ENCODE results near the gene GAMT.
"Not testable (repeated sequence)": the region's sequence is repeated elsewhere in the genome, so short reads cannot be mapped to it uniquely, and the experiment has no call there.

Gene GAMT

GRCh38 chr19:1434040-1434366 lies 32.7 kb upstream of the GAMT start:
- no peak for DNase-seq (ENCODE audit: low read depth in 4 of 4, low spot score in 1 of 4)

GRCh38 chr19:1433119-1434039 lies 32.0 kb upstream of the GAMT start:
- no peak for DNase-seq (ENCODE audit: low read depth in 4 of 4, low spot score in 1 of 4)

GRCh38 chr19:1432507-1432887 lies 31.2 kb upstream of the GAMT start:
- DNase-seq (ENCODE audit: low read depth in 4 of 4, low spot score in 1 of 4), result no peak

GRCh38 chr19:1431759-1432506 lies 30.6 kb upstream of the GAMT start:
- DNase-seq (ENCODE audit: low read depth in 4 of 4, low spot score in 1 of 4), result no peak

GRCh38 chr19:1430246-1430645 lies 28.9 kb upstream of the GAMT start:
- no peak for DNase-seq (ENCODE audit: low read depth in 4 of 4, low spot score in 1 of 4)

GRCh38 chr19:1429750-1430149 lies 28.4 kb upstream of the GAMT start:
- no peak for DNase-seq (ENCODE audit: low read depth in 4 of 4, low spot score in 1 of 4)

GRCh38 chr19:1428738-1429391 lies 27.5 kb upstream of the GAMT start:
- no peak for DNase-seq (ENCODE audit: low read depth in 4 of 4, low spot score in 1 of 4)

- DNase-seq (ENCODE audit: low read depth in 4 of 4, low spot score in 1 of 4), result no peak
Observed at GRCh38 chr19:1427221-1427920, 26.0 kb upstream of the GAMT start.

- no peak for DNase-seq (ENCODE audit: low read depth in 4 of 4, low spot score in 1 of 4)
Observed at GRCh38 chr19:1426736-1427135, 25.4 kb upstream of the GAMT start.

- no peak for DNase-seq (ENCODE audit: low read depth in 4 of 4, low spot score in 1 of 4)
Observed at GRCh38 chr19:1425902-1426301, 24.6 kb upstream of the GAMT start.

GRCh38 chr19:1425102-1425837 lies 23.9 kb upstream of the GAMT start:
- no peak for DNase-seq (ENCODE audit: low read depth in 4 of 4, low spot score in 1 of 4)

- DNase-seq (ENCODE audit: low read depth in 4 of 4, low spot score in 1 of 4), result no peak
Observed at GRCh38 chr19:1424192-1424955, 23.0 kb upstream of the GAMT start.

- no peak for DNase-seq (ENCODE audit: low read depth in 4 of 4, low spot score in 1 of 4)
Observed at GRCh38 chr19:1423436-1424191, 22.3 kb upstream of the GAMT start.

- DNase-seq (ENCODE audit: low read depth in 4 of 4, low spot score in 1 of 4), result no peak
Observed at GRCh38 chr19:1422943-1423342, 21.6 kb upstream of the GAMT start.

GRCh38 chr19:1422360-1422759 lies 21.0 kb upstream of the GAMT start:
- no peak for DNase-seq (ENCODE audit: low read depth in 4 of 4, low spot score in 1 of 4)

GRCh38 chr19:1421958-1422305 lies 20.6 kb upstream of the GAMT start:
- DNase-seq (ENCODE audit: low read depth in 4 of 4, low spot score in 1 of 4), result no peak

- no peak for DNase-seq (ENCODE audit: low read depth in 4 of 4, low spot score in 1 of 4)
Observed at GRCh38 chr19:1421218-1421957, 20.0 kb upstream of the GAMT start.

- no peak for DNase-seq (ENCODE audit: low read depth in 4 of 4, low spot score in 1 of 4)
Observed at GRCh38 chr19:1420590-1420989, 19.2 kb upstream of the GAMT start.

- not testable (repeated sequence) for DNase-seq (ENCODE audit: low read depth in 4 of 4, low spot score in 1 of 4)
Observed at GRCh38 chr19:1420085-1420484, 18.7 kb upstream of the GAMT start.

All from stimulated activated CD4-positive, alpha-beta T cell treated with anti-CD3 and anti-CD28 coated beads, Interleukin-1b, Interleukin-23, amount 100 ng/mL, for 24 hours (primary cell).